OCI-LY3 (cell line): ENCODE measurements around the gene TNP1.

ENCODE experiments used
- EZH2phosphoT487 ChIP-seq: fragments of 200-600 bp; shearing (Covaris generic); IDR thresholded peaks from 2 replicates; pipeline ENCODE4 v1.6.1; 2018; ENCODE audit warnings: antibody characterized with exemption, mixed run types, low read depth
- TF ChIP-seq, protein P1 (sequence below): fragments of 200-600, 300-600 bp; sonication (generic); IDR thresholded peaks from 2 replicates; pipeline ENCODE4 v1.5.1; 2014; ENCODE audit warnings: antibody characterized with exemption, low read length, low read depth

DNA sequence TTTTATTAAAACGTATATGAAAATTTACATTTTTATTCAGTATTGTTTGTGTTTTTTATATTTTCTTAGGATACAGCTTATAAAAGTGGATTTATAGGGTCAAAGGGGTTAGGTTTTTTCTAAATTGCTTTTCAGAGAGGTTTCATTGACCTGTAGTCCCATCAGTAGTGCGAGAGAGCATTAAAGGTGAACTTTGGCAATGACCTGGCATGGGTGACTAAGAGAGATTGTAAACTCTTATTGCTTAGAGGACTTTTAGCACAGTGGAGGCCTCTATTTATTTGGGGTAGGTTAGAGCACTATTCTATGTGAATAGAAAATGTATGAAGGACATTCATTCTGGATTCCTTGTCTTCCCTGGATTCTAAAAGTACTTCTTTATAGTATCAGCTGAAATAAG, 16.0 kb upstream of the TNP1 start:
- TF ChIP-seq, protein P1, sequence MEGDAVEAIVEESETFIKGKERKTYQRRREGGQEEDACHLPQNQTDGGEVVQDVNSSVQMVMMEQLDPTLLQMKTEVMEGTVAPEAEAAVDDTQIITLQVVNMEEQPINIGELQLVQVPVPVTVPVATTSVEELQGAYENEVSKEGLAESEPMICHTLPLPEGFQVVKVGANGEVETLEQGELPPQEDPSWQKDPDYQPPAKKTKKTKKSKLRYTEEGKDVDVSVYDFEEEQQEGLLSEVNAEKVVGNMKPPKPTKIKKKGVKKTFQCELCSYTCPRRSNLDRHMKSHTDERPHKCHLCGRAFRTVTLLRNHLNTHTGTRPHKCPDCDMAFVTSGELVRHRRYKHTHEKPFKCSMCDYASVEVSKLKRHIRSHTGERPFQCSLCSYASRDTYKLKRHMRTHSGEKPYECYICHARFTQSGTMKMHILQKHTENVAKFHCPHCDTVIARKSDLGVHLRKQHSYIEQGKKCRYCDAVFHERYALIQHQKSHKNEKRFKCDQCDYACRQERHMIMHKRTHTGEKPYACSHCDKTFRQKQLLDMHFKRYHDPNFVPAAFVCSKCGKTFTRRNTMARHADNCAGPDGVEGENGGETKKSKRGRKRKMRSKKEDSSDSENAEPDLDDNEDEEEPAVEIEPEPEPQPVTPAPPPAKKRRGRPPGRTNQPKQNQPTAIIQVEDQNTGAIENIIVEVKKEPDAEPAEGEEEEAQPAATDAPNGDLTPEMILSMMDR: no peak
- no peak for TF ChIP-seq EZH2phosphoT487
